ENCODE results near the gene XCR1.
"Not testable (repeated sequence)": the region's sequence is repeated elsewhere in the genome, so short reads cannot be mapped to it uniquely, and the experiment has no call there.

XCR1 gene, protein sequence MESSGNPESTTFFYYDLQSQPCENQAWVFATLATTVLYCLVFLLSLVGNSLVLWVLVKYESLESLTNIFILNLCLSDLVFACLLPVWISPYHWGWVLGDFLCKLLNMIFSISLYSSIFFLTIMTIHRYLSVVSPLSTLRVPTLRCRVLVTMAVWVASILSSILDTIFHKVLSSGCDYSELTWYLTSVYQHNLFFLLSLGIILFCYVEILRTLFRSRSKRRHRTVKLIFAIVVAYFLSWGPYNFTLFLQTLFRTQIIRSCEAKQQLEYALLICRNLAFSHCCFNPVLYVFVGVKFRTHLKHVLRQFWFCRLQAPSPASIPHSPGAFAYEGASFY

DNA sequence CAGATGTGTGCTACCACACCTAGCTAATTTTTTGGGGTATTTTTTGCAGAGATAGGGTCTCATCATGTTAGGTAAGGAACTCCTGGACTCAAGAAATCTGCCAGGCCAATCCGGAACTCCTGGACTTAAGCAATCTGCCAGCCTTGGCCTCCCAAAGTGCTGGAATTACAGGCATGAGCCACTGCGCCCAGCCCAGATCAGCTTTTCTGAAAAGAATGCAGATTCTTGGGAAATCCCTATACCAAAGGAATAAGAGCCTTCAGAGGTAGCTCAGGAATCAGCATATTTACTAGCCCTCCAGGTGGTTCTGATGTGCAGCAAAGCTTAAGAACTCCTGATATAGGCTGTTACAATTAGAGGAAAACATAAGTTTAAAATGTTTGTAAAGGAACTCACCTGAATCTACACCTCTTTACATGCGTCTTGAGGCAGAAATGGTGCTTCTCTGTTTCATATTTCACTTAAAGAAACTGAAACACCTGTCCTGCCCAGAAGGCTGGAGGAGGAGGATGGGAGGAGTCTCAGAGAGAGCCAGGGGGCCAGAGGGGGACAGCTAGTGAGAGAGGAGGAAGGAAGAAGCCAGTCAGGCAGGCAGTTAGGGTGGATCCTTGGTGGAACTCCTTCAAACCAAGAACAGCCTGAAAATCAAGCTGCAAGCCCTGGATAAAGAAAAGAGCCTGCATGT, at the start of gene XCR1:
TSS of gene XCR1 (minus strand) at position 463 of the 685 bp plus-strand sequence. CDS start 5,536 bp downstream, outside the sequence.
- no peak for DNase-seq (ENCODE audit: low read depth in 2 of 2)

DNA sequence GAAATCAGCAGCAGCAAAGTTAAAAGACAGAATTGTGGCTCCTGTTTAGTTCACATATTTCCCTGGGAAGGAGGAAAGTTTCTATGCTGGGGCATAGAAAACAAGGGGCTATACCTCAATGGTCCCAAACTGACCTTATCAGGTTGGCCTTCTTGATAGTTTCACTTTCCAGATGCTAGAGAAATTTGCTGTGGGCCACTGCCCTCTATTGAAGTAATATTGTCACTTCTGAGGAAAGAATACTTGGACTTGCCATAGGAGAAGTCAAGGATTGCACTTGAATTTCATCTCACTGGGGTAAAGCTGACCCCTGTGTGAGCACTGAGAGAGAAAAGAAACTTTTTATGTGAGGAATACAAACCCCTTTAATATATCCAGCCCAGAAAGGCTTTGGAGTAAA, 49.3 kb upstream of the XCR1 start:
- DNase-seq (ENCODE audit: low read depth in 2 of 2): no peak

DNA sequence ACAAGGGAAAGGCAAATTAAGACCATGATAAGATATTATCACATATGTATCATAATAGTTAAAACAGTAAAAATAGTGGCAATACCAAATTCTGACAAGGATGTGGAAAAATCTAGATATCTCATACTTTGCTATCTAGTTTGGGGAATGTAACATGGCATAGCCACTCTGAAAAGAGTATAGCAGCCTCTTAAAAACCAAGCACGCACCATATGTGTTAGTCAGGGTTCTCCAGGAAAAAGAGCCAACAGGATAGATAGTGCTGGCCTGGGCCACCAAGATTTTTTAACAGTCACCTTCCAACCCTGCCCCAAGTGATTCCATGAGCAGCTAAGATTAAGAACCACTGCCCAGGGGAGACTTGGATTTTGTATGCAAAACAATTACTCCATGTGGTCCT, 48.5 kb upstream of the XCR1 start:
- no peak for DNase-seq (ENCODE audit: low read depth in 2 of 2)

DNA sequence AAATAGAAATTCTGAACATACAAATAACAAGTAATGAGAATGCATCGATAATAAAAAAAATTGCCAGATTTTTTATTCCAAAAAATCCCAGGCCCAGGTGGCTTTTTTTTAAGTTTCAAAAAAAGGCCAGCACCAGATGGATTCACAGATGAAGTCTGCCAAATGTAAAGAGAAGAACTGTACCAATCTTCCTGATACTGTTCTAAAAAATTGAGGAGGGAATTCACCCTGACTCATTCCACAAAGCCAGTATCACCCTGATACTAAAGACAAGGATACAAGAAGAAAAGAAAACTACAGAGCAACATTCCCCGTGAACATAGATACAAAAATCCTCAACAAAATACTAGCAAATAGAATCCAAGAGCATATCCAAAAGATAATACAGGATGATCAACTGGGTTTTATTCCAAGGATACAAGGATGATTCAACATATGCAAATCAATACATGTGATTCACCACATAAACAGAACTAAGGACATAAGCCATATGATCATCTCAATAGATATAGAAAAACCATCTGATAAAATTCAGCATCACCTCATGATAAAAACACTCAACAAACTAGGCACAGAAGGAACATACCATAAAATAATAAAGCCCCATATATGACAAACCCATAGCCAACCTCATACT, 44.1 kb upstream of the XCR1 start:
- no peak for DNase-seq (ENCODE audit: low read depth in 2 of 2)

DNA sequence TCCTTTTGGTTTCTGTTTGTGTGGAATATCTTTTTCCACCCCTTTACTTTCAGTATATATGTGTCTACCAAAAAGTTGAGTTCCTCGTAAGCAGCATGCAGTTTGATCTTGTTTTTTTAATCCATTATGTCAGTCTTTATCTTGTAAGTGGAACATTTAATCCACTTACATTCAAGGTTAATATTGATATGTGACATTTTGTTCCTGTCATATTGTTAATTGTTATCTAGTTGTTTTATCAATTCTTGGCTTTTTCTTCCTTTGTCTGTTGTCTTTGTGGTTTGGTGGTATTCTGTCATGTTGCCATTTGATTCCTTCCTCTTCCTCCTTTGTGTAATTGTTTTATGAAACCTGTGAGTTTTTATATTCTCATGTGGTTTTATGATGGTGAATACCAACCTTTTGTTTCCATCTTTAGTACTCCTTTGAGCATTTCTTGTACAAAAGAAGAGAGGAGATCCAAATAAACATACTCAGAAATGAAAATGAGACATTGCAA, 43.4 kb upstream of the XCR1 start:
- DNase-seq (ENCODE audit: low read depth in 2 of 2): no peak

DNA sequence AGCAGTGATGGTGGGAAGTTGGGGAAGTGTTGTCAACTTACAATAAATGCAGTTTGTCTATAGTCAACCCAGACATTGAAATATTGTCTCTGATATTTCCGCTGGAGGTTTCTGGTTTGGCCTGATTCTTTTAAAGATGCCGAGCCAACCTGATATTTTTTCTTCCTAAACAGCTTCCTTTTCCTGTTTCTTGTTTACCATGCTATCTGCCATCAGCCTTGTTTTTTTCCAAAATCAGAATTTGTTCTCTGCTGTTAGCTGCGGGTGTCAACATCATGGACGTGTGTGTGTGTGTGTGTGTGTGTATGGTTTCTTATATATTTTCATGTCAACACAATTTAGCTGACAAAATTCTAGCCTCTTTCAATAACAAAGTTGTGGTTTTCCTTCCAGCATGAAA, 41.2 kb upstream of the XCR1 start:
- no peak for DNase-seq (ENCODE audit: low read depth in 2 of 2)

DNA sequence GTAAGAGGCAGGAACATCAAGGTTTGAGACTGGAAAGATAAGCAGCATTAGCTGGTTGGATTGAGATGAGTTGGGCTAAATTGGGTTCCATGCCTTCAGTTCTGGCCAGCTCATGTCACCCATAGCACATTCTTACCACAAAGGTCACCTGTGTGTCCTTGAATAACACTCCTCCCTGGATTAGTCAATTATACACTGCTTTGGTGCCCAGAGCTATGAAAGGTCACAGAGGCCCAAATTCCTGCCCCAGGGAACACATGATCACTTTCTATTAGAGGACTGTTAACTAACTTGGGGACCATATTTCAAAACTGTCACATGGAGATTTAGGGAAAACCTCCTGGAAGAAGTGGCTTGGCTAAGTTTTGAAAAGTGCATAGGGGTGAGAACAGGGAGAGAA, 40.1 kb upstream of the XCR1 start:
- DNase-seq (ENCODE audit: low read depth in 2 of 2): no peak

DNA sequence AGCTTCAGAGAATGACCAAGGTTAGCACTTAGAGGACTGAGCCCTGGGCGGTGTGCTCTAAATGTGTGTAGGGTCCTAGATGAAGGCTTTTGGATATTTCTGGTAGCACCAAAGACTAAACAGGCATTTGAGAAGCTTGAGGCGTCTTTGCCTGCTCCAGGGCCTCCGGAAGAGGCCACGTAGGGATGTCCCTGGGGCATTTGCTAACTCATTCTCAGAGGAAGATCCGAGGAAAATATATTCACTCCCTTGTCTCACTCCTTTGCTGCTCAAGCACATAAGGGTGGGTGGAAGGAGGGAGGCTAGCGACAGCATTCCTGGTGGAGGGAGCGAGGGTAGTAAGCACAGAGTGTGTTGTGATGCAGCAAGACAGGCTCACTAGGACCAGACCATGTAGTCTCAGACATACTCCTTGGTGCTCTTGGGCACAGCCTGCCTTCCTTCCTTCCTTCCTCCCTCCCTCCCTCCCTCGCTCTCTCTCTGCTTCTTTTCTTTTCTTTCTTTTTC, 38.5 kb upstream of the XCR1 start:
- no peak for DNase-seq (ENCODE audit: low read depth in 2 of 2)

DNA sequence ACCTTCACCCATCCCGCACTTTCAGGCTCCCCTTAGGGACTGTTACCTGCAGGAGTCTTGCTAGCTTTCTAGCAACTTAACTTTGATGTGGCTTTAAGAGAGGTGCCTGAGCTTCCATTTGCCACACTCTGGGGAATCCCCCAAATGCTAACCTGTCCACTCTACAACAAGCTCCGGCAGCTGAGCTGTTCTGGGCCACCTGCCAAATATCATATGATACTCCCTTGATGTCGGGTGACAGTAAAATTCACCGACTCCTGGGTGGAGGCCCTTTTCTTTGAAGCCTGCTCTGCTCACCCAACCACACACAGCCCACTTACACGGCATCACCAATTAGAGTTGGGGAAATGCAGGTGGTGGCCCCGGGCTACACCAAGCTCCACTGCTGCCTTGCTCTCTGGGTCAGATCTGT, 38.0 kb upstream of the XCR1 start:
- DNase-seq (ENCODE audit: low read depth in 2 of 2): no peak

DNA sequence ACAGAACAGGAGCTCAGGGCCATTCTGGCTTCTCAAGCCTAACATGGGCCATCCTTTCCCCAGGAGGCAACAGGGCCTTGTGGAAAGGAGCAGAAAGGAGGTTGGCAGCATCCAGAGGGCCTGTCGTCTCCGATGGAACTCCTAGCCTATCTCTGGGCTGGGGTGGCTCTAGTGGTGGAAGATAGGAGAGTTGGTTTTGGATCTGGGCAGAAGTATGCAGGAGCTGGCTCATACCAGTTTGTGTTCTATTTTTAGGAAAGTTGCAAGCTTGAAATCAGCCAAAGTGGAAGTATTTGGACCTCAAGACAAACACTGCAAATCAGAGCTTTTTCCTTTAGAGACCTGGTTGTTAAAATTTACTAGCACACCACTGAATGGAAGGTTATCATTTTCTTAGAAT, 35.4 kb upstream of the XCR1 start:
- DNase-seq (ENCODE audit: low read depth in 2 of 2): no peak

DNA sequence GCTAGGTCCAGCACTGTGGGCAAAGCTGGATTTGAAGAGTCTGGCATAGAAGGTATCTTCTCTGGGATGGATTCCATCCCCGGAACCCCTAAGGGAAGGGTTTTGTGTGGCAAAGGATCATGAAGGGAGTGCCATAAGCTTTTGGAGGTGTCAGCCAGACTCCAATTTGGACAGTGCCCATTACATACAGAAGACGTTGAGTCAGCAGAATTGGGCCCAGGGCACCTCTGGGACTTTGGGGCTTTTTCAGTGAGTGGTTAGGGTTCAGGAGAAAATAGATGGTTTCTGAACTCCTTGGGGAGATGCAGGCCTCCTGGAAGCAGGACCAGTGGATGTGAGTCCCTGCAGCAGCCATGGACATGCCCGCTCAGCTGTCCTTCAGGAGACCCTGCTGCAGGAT, 34.6 kb upstream of the XCR1 start:
- DNase-seq (ENCODE audit: low read depth in 2 of 2): no peak

DNA sequence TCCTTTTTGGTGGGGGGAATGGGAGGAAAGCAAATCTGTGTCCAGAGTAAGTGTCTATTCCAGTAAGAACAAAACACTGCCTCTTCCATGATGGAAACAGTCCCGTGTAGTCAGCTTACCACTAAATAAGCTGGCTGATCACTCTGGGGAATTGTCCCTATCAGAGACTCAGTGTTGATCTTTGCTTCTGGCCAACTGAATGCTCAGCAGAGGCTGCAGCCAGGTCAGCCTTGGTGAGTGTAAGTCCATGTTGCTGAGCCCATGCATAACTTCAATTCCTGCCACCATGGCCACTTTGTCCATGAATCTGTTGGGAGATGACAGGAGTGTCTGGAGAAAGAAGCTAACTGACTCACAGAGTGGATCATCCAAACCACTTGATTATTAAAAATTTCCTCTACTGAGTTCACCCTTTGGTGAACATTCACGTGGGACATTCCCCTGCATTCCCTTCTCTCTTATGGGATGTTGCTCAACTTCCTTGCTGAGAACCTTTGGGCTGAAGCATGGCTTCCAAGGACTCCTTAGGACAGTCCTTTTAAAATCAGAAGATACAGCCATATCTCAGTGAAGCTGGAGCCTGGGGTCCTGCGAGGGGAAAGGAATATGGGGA, 33.9 kb upstream of the XCR1 start:
- no peak for DNase-seq (ENCODE audit: low read depth in 2 of 2)

DNA sequence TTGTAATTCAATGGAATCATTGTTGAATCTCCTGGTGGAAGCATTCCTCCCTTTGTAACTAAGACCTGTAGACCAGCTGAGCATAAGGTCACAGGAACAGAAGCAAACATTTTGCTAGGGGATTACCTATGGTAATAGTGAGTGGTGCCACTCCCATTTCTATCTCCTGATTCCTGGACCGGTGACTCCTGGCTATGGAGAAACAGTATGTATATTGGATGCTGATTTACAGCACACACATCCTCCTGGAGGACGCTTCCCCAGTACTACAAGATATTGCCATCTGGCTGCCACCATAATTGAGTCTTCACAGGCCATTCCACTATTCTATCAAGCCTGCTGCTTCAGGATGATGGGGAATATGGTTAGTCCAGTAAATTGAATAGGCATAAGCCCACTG, 33.3 kb upstream of the XCR1 start:
- DNase-seq (ENCODE audit: low read depth in 2 of 2): no peak

DNA sequence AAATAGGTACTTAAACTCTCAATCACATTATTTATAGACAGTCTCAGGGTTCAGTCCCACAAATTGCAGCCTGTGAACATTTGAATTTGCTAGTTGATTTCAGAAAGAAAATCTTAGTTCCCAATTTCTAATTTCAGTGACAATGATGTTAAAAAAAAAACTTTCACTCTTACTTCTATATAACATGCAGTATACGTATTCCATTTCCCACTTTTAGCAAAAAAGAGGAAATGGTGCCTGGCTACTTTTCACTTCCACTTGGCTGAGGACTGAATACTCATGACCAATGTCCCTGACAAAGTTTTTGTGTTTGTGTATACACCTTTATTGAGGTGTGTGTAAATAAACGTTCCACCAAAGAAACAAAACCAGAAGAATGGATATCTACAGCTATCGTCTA, 32.1 kb upstream of the XCR1 start:
- DNase-seq (ENCODE audit: low read depth in 2 of 2): no peak

DNA sequence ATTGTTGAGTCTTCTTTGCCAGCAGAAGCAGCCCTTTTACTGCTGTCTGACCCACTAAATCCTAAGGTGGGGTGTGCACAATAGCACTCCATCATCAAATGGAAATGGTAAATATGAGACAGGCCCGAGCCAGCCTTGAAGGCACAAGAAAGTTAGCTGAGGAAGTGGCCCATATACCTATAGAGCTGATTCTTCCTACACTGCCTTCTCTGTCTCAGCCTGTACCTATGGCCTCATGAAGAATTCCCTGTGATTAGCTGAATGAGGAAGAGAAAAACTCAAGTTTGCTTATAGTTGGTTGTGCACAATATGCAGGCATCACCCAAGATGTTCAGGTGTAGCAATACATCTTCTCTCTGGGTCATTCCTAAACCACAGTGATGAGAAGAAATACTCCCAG, 31.7 kb upstream of the XCR1 start:
- DNase-seq (ENCODE audit: low read depth in 2 of 2): no peak

DNA sequence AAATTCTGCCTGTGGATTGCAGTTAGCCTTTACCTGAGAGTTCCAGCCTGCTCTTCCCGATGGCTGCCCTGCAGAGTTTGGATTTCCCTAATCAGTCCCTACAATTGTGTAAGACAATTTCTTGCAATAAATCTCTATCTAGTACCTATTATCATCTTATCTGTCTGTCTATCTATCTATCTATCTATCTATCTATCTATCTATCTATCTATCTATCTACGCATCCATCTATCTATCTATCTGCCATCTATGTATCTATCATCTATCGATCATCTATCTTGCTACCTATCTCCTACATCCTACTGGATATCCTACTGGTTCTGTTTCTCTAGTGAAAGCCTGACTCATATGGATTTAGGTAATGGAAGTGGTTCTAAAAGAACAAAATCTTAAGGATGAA, 30.4 kb upstream of the XCR1 start:
- DNase-seq (ENCODE audit: low read depth in 2 of 2): no peak

DNA sequence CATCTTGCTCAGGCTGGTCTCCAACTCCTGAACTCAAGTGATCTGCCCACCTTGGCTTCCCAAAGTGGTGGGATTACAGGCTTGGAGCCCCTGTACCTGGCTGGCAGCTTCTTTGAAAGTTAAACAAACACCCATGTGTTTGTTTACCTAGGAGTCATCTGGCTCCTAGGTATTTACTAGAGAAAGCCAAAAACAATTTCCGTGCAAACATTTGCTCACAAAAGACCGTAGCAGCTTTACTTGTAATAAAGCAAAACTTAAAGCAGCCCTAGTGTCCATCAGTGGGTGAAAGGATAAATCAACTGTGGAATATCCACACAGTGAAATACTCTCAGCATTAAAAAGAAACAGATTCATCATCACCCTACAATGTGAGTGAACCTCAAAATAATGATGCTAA, 29.4 kb upstream of the XCR1 start:
- no peak for DNase-seq (ENCODE audit: low read depth in 2 of 2)

DNA sequence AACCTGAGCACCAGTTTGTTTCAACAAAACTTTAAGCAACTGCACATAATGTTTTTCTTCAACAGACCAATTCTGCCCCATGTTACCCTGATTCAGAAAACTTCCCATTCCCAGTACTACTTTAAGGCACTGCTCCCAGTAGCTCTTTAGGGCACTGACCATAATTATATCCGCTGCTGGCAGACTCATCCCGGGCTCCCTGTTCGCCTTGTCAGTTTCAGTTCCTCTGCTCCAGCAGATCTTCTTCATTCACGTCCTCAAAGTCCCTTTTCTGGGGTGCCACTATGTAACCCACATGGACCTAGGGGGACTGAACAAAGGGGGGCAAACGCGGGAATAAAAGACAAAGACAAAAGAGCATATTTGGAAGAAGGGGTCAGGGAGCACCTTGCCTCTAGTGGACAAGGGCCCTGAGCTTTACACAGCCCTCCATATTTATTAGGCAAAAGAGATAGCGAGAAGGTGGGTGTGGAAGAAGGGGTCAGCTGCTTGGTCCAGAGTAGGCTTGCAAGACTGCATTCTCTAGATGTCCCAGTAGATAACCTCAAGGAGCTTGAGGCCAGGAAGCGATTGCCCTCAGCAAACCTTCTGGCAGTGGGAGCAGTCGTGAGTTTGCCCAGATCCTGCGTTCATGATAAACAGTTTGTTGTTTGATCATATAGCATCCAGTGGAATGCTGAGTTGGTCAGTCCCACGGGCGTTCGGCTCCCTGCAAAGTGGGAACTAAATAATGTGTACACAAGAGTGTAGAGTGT, 26.7 kb upstream of the XCR1 start:
- not testable (repeated sequence) for DNase-seq (ENCODE audit: low read depth in 2 of 2)

DNA sequence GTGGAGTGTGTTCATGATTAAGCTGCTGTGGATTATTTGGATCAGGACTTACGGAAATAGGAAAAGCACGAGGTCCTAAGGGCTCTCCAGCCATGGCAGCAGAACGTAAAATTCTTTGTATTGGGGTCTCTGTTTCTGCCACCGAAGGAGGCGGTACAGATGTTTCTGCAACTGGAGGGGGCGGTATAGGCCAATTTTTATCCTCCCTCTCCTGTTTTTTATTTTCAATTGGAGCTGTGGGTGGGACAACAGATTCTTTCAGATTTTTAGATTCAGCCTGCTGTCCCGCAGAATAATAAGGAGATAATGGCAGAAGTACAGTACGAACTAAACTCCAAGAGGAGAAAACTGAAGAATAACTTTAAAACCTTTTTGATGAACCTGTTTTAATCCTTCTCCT, 26.0 kb upstream of the XCR1 start:
- not testable (repeated sequence) for DNase-seq (ENCODE audit: low read depth in 2 of 2)

DNA sequence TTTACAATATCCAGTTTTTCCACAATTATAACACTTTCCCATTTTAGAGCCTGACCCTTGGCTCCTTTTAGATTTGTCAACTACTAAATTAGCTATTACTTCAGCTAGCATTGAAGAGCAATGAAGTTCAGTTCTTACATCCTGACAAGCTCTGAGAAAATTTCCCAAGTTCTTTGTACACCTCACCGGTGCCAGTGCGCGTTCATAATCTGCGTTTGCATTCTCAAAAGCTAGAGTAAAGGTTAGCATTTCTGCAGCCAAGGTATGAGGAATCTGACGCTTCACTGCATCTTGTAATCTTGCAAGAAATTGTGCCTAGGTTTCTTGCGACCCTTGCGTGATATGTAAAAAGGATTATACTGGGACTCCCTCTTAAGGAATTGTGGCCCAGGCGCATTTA, 25.2 kb upstream of the XCR1 start:
- no peak for DNase-seq (ENCODE audit: low read depth in 2 of 2)

DNA sequence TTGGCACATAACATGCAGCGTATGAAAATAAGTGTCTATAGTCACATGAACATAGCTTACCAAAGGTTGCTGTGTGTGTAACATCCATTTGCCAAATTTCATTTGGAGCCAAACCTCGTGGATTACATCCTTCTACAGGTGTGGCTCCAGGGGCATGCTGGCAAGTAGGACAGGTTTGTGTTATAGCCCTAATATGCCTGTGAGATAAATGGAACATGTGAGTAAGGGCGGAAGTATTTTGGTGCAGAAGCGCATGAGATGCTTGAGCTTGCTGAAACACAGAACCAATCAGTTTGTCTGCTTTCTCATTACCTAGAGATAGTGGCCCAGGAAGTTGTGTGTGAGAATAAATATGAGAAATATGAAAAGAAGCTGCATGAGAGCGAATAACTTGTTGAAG, 21.8 kb upstream of the XCR1 start:
- no peak for DNase-seq (ENCODE audit: low read depth in 2 of 2)

DNA sequence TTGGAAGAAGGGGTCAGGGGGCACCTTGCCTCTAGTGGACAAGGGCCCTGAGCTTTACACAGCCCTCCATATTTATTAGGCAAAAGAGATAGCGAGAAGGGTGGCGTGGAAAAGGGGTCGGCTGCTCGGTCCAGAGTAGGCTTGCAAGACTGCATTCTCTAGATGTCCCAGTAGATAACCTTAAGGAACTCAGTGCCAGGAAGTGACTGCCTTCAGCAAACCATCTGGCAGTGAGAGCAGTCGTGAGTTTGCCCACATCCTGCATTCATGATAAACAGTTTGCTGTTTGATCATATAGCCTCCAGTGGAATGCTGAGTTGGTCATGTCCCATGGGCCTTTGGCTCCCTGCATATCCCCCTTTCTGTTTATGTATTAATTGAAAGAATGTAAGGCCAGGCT, 18.9 kb upstream of the XCR1 start:
- not testable (repeated sequence) for DNase-seq (ENCODE audit: low read depth in 2 of 2)

All from fibroblast of skin of left quadriceps (primary cell).